ENCODE results near the gene PMEPA1. TPM values are rescaled to one million over a fixed set of nuclear protein-coding genes. Genes with fewer than 3 reads are reported as not detected.

Gene PMEPA1
- total RNA-seq, 1 experiment from 2014 or later: 1,302 TPM

- no peak for DNase-seq
- H3K27me3 Mint-ChIP-seq (ENCODE audit: unreplicated experiment): no peaks in the 10 kb centered on the region
- H3K36me3 Mint-ChIP-seq (ENCODE audit: insufficient read depth, unreplicated experiment): peaks cover 17% of the 10 kb centered on the region
- intact Hi-C loops (cut with micrococcal nuclease; ENCODE audit: unreplicated experiment): no loop called here
- H3K4me3 Mint-ChIP-seq (ENCODE audit: low read depth, unreplicated experiment): no peak overlapping the region
- BruUV-seq (replicated peaks): no TSS peak
- no peak overlapping the region for H3K27ac Mint-ChIP-seq (ENCODE audit: unreplicated experiment)
- H3K9me3 Mint-ChIP-seq (ENCODE audit: low read depth, unreplicated experiment): peaks cover 3% of the 10 kb centered on the region
- no peak for TF ChIP-seq CTCF (IDR thresholded peaks at IDR 0.05; ENCODE audit: unreplicated experiment)
- CTCF ChIA-PET: interaction anchor here (0.6 kb wide), 1 partner anchor 1232 kb away, joined by 3 read pairs; no protein-coding TSS in a partner anchor
- H3K4me1 Mint-ChIP-seq (ENCODE audit: low read depth, unreplicated experiment): peaks cover 24% of the 10 kb centered on the region
Observed at GRCh38 chr20:57625181-57625958, 84.4 kb downstream of the PMEPA1 start.

GRCh38 chr20:57624124-57624523 lies 85.7 kb downstream of the PMEPA1 start:
- H3K4me3 Mint-ChIP-seq (ENCODE audit: low read depth, unreplicated experiment): no peak overlapping the region
- peaks cover 3% of the 10 kb centered on the region for H3K9me3 Mint-ChIP-seq (ENCODE audit: low read depth, unreplicated experiment)
- intact Hi-C loops (cut with micrococcal nuclease; ENCODE audit: unreplicated experiment): no loop called here
- no peak for DNase-seq
- peaks cover 29% of the 10 kb centered on the region for H3K4me1 Mint-ChIP-seq (ENCODE audit: low read depth, unreplicated experiment)
- CTCF ChIA-PET: interaction anchor here (2.3 kb wide), 1 partner anchor 585 kb away, joined by 21 read pairs; no protein-coding TSS in a partner anchor
- H3K27me3 Mint-ChIP-seq (ENCODE audit: unreplicated experiment): no peaks in the 10 kb centered on the region
- peak overlapping the region; percentile 2 for H3K27ac Mint-ChIP-seq (ENCODE audit: unreplicated experiment)
- BruUV-seq (replicated peaks): no TSS peak
- no peak for TF ChIP-seq CTCF (IDR thresholded peaks at IDR 0.05; ENCODE audit: unreplicated experiment)
- H3K36me3 Mint-ChIP-seq (ENCODE audit: insufficient read depth, unreplicated experiment): peaks cover 17% of the 10 kb centered on the region

GRCh38 chr20:57622579-57623381 lies 87.0 kb downstream of the PMEPA1 start:
- peaks cover 17% of the 10 kb centered on the region for H3K36me3 Mint-ChIP-seq (ENCODE audit: insufficient read depth, unreplicated experiment)
- H3K27me3 Mint-ChIP-seq (ENCODE audit: unreplicated experiment): no peaks in the 10 kb centered on the region
- H3K4me3 Mint-ChIP-seq (ENCODE audit: low read depth, unreplicated experiment): peak overlapping the region; percentile 11
- H3K27ac Mint-ChIP-seq (ENCODE audit: unreplicated experiment): peak overlapping the region; percentile 18
- peaks cover 40% of the 10 kb centered on the region for H3K4me1 Mint-ChIP-seq (ENCODE audit: low read depth, unreplicated experiment)
- TF ChIP-seq CTCF (IDR thresholded peaks at IDR 0.05; ENCODE audit: unreplicated experiment): peak; percentile 99
- peaks cover 3% of the 10 kb centered on the region for H3K9me3 Mint-ChIP-seq (ENCODE audit: low read depth, unreplicated experiment)
- BruUV-seq (replicated peaks): no TSS peak
- CTCF ChIA-PET: interaction anchor here (0.6 to 2.3 kb wide), 47 partner anchors 9 to 597 kb away, joined by 3 to 21 read pairs (median 5); partner anchors contain the start of gene PMEPA1
- intact Hi-C loops (cut with micrococcal nuclease; ENCODE audit: unreplicated experiment): loop anchor here (2.0 kb wide), 2 partner anchors 464 to 586 kb away; no protein-coding TSS in a partner anchor
- peak; percentile 96 for DNase-seq

GRCh38 chr20:57622201-57622570 lies 87.6 kb downstream of the PMEPA1 start:
- Mint-ChIP-seq H3K36me3 (ENCODE audit: insufficient read depth, unreplicated experiment) (peaks cover 17% of the 10 kb centered on the region), H3K27me3 (ENCODE audit: unreplicated experiment) (no peaks in the 10 kb centered on the region), H3K27ac (ENCODE audit: unreplicated experiment) (peak overlapping the region; percentile 18), H3K9me3 (ENCODE audit: low read depth, unreplicated experiment) (peaks cover 3% of the 10 kb centered on the region), H3K4me3 (ENCODE audit: low read depth, unreplicated experiment) (peak overlapping the region; percentile 11), H3K4me1 (ENCODE audit: low read depth, unreplicated experiment) (peaks cover 46% of the 10 kb centered on the region)
- intact Hi-C loops (cut with micrococcal nuclease; ENCODE audit: unreplicated experiment): loop anchor here (2.0 kb wide), 2 partner anchors 465 to 587 kb away; no protein-coding TSS in a partner anchor
- TF ChIP-seq CTCF (IDR thresholded peaks at IDR 0.05; ENCODE audit: unreplicated experiment): no peak
- CTCF ChIA-PET: interaction anchor here (0.5 to 2.3 kb wide), 42 partner anchors 9 to 597 kb away, joined by 3 to 21 read pairs (median 5); partner anchors contain the start of gene PMEPA1
- no peak for DNase-seq
- BruUV-seq (replicated peaks): no TSS peak
